B cell (primary cell): ENCODE results near the gene MS4A7. TPM values are rescaled to one million over a fixed set of nuclear protein-coding genes. Genes with fewer than 3 reads are reported as not detected.

Experiments
- ATAC-seq: fragments of 200-7000 bp; cut with Tn5 transposase; one replicate; pipeline ENCODE4 v1.10.0; 2021; ENCODE audit warnings: low read depth, mild to moderate bottlenecking, moderate number of reproducible peaks, moderate library complexity
- CTCF ChIA-PET: fragments of 350-600 bp; sonication (Branson Sonifier 250); formaldehyde crosslinking; loops from one replicate; lab custom pipeline; 2021; ENCODE audit warnings: antibody characterized with exemption, inconsistent platforms; lab: Charles Lee
- POLR2A ChIA-PET: fragments of 350-600 bp; sonication (Branson Sonifier 250); formaldehyde crosslinking; loops from one replicate; lab custom pipeline; 2021; ENCODE audit warnings: antibody characterized with exemption; lab: Charles Lee
- DNase-seq: peaks from one replicate; pipeline ENCODE4 v3.0.0; 2013
- H2AFZ ChIP-seq: 2 replicates; pipeline ENCODE4 v1.6.1; 2012; ENCODE audit warnings: mild to moderate bottlenecking, low read depth, low read length; ENCODE audit not compliant: insufficient read depth, poor library complexity, severe bottlenecking
- H3K27ac ChIP-seq, 2 donors: 1 replicate in 1 of 2; 2 replicates in 1 of 2; pipeline ENCODE4 v1.5.1; 2012 to 2013; ENCODE audit warnings: low read length in 2 of 2, mild to moderate bottlenecking in 2 of 2, moderate library complexity in 1 of 2
- H3K27me3 ChIP-seq, 4 experiments: fragments of 200-600 bp in 1 of 4; sonication (generic) in 1 of 4; replicated peaks in 1 of 4; 1 replicate in 2 of 4; 2 replicates in 2 of 4; pipeline versions ENCODE4 v1.6.1 to v1.7.0; 2013 to 2016; ENCODE audit warnings: low read length in 3 of 4, mild to moderate bottlenecking in 2 of 4, mixed read lengths in 1 of 4, moderate library complexity in 1 of 4; ENCODE audit not compliant: insufficient read depth in 4 of 4, control insufficient read depth in 3 of 4; ENCODE audit errors: control extremely low read depth in 1 of 4
- H3K36me3 ChIP-seq, 2 experiments: replicated peaks in 1 of 2; 1 replicate in 1 of 2; 2 replicates in 1 of 2; pipeline versions ENCODE4 v1.6.1 to v1.7.1; 2013; ENCODE audit warnings: low read length in 1 of 2; ENCODE audit not compliant: insufficient read depth in 2 of 2, control insufficient read depth in 1 of 2; ENCODE audit errors: control extremely low read depth in 1 of 2, extremely low read depth in 1 of 2
- H3K4me1 ChIP-seq, 2 donors: fragments of 200-600 bp in 1 of 2; sonication (generic) in 1 of 2; 1 replicate in 1 of 2; 2 replicates in 1 of 2; pipeline versions ENCODE4 v1.5.1 to v1.6.1; 2013 to 2017; ENCODE audit warnings: low read length in 2 of 2; ENCODE audit not compliant: control insufficient read depth in 2 of 2, insufficient read depth in 2 of 2
- H3K4me2 ChIP-seq: replicated peaks from 2 replicates; pipeline ENCODE3; 2012; ENCODE audit warnings: mild to moderate bottlenecking, low read depth, low read length; ENCODE audit not compliant: poor library complexity, severe bottlenecking
- H3K4me3 ChIP-seq, 5 experiments: fragments of 200-600 bp in 1 of 5; sonication (generic) in 1 of 5; 1 replicate in 3 of 5; 2 replicates in 2 of 5; pipeline versions ENCODE4 v1.5.1 to v1.7.0; 2011 to 2016; ENCODE audit warnings: low read length in 4 of 5, mild to moderate bottlenecking in 4 of 5, low read depth in 2 of 5, control low read depth in 1 of 5, moderate library complexity in 1 of 5; ENCODE audit not compliant: insufficient read depth in 1 of 5; ENCODE audit errors: control extremely low read depth in 1 of 5, extremely low read depth in 1 of 5
- H3K79me2 ChIP-seq: fragments of 200-600 bp; sonication (generic); one replicate; pipeline ENCODE4 v1.6.0; 2016; ENCODE audit warnings: low read length; ENCODE audit not compliant: control insufficient read depth, insufficient read depth
- H3K9ac ChIP-seq: fragments of 200-600 bp; sonication (generic); 2 replicates; pipeline ENCODE4 v1.6.1; 2017; ENCODE audit warnings: mild to moderate bottlenecking, low read length, moderate library complexity
- H3K9me3 ChIP-seq, 3 donors: one replicate each; pipeline versions ENCODE4 v1.6.1 to v1.7.1; 2013; ENCODE audit warnings: low read length in 2 of 3; ENCODE audit not compliant: control insufficient read depth in 2 of 3, insufficient read depth in 1 of 3; ENCODE audit errors: control extremely low read depth in 1 of 3
- H4K20me1 ChIP-seq: 2 replicates; pipeline ENCODE4 v1.6.0; 2012; ENCODE audit warnings: mild to moderate bottlenecking, low read length; ENCODE audit not compliant: insufficient read depth, control insufficient read depth, poor library complexity, severe bottlenecking
- H3K27ac Mint-ChIP-seq: one replicate; pipeline ENCODE4 v1.8.0; 2021; ENCODE audit warnings: mixed read lengths
- H3K27me3 Mint-ChIP-seq: one replicate; pipeline ENCODE4 v1.8.0; 2021; ENCODE audit warnings: mixed read lengths
- H3K4me1 Mint-ChIP-seq: one replicate; pipeline ENCODE4 v1.8.0; 2021; ENCODE audit warnings: mixed read lengths
- H3K4me3 Mint-ChIP-seq: one replicate; pipeline ENCODE4 v1.8.0; 2021; ENCODE audit warnings: mixed read lengths
- H3K9me3 Mint-ChIP-seq: one replicate; pipeline ENCODE4 v1.8.0; 2022; ENCODE audit warnings: mixed read lengths; ENCODE audit not compliant: insufficient read depth
- CTCF ChIP-seq: fragments of 200-600 bp; IDR thresholded peaks from one replicate; pipeline ENCODE4 v1.8.0; 2022; ENCODE audit warnings: antibody characterized with exemption, mild to moderate bottlenecking
- EZH2 ChIP-seq: IDR thresholded peaks from 2 replicates; pipeline ENCODE4 v1.6.1; 2012; ENCODE audit warnings: borderline replicate concordance, low read depth, mild to moderate bottlenecking, moderate library complexity, low read length; ENCODE audit not compliant: insufficient read depth, poor library complexity, severe bottlenecking
- WGBS: methylation state at CpG from one replicate; pipeline ENCODE4 v1.1.5; 2013; ENCODE audit warnings: missing lambda C conversion rate; ENCODE audit not compliant: insufficient coverage; 5-methylcytosine and 5-hydroxymethylcytosine counted together
- intact Hi-C: fragments of 100-400 bp; cut with micrococcal nuclease; formaldehyde crosslinking; loops from one replicate; pipeline ENCODE4 v1.10.0; 2022
- polyA minus RNA-seq: library from RNA; depleted of rRNA, polyadenylated mRNA; stranded (reverse); fragments of >200 nt; gene quantifications from 2 replicates; pipeline ENCODE4 v1.2.3, GENCODE V29; 2012
- polyA plus RNA-seq: library from polyadenylated mRNA; depleted of rRNA; stranded (reverse); fragments of >200 nt; gene quantifications from 2 replicates; pipeline ENCODE4 v1.2.3, GENCODE V29; 2012
- total RNA-seq, 2 donors: library from RNA; stranded (reverse); fragments of 120-200 nt in 1 of 2; gene quantifications; 1 replicate in 1 of 2; 2 replicates in 1 of 2; pipeline versions ENCODE4 v1.2.3 to v1.2.4, GENCODE V29; 2013 to 2022

The MS4A7 gene, protein sequence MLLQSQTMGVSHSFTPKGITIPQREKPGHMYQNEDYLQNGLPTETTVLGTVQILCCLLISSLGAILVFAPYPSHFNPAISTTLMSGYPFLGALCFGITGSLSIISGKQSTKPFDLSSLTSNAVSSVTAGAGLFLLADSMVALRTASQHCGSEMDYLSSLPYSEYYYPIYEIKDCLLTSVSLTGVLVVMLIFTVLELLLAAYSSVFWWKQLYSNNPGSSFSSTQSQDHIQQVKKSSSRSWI
- total RNA-seq = 27.2 and 29.1 TPM in 2 replicates
- total RNA-seq (2013) = 22.5 TPM
- polyA plus RNA-seq = 10.6 and 16.8 TPM in 2 replicates
- polyA minus RNA-seq = 14.9 and 21.8 TPM in 2 replicates

DNA sequence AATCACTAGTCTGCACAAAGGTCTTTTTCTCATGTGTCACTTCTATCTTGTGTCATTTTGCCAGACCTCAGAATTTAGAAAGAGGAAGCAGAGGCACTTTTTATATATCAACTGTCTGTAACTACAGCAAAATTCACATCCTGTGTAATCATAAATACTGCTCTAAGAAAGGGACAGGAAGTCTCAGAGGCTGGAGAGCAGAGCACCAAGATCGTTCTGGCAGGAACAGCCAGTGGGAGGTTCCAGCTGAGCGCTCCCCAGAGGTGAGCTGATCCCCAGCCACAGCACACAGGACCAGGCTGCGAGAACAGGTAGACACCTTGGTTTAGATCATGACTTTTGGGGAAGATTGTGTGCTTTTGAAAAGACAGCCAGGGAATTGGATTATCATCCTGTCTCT is at the start of gene MS4A7:
Gene MS4A7, plus strand, starts transcription at position 179 of the 400 bp plus-strand sequence. CDS start 4,610 bp downstream, outside the sequence.
- ATAC-seq (peak; percentile 81), DNase-seq (peak; percentile 87)
- Mint-ChIP-seq H3K9me3 (no peaks in the 10 kb centered on the region), H3K27me3 (no peaks in the 10 kb centered on the region), H3K27ac (peak within 1 kb of the TSS; percentile 95), H3K4me1 (peaks cover 73% of the 10 kb centered on the region), H3K4me3 (peak within 1 kb of the TSS; percentile 85)
- ChIA-PET POLR2A (interaction anchor here (0.6 to 1.7 kb wide), 5 partner anchors 11 to 79 kb away, joined by 3 to 12 read pairs (median 5); partner anchors contain the start of gene MS4A1), CTCF (interaction anchor here (1.0 to 2.9 kb wide), 8 partner anchors 9 to 99 kb away, joined by 3 to 23 read pairs (median 8); no protein-coding TSS in a partner anchor)
- H3K4me1 ChIP-seq = peaks cover 67 to 73% of the 10 kb centered on the region in 2 donors
- H3K4me2 ChIP-seq = peak within 1 kb of the TSS; percentile 78
- H2AFZ ChIP-seq = peak within 1 kb of the TSS; percentile 24
- WGBS = 0% methylated on average over 2 of the region's 3 CpGs
- peak within 1 kb of the TSS; percentile 12 to 58 (median 32) for H3K4me3 ChIP-seq
- intact Hi-C loops = loop anchor here (1.0 to 2.0 kb wide), 5 partner anchors 11 to 77 kb away; partner anchors contain the start of genes MS4A1 and MS4A14
- H3K27me3 ChIP-seq = no peaks in the 10 kb centered on the region
- H3K79me2 ChIP-seq = peaks cover 64% of the 10 kb centered on the region
- H4K20me1 ChIP-seq = no peaks in the 10 kb centered on the region
- peak within 1 kb of the TSS; percentile 59 for H3K9ac ChIP-seq
- H3K27ac ChIP-seq = peak within 1 kb of the TSS; percentile 93 to 99
- peaks cover 0 to 3% (median 0%) of the 10 kb centered on the region in 3 donors for H3K9me3 ChIP-seq
- peaks cover 0 to 10% of the 10 kb centered on the region in 2 experiments for H3K36me3 ChIP-seq
- no peak for TF ChIP-seq CTCF
- TF ChIP-seq EZH2 = no peak

DNA sequence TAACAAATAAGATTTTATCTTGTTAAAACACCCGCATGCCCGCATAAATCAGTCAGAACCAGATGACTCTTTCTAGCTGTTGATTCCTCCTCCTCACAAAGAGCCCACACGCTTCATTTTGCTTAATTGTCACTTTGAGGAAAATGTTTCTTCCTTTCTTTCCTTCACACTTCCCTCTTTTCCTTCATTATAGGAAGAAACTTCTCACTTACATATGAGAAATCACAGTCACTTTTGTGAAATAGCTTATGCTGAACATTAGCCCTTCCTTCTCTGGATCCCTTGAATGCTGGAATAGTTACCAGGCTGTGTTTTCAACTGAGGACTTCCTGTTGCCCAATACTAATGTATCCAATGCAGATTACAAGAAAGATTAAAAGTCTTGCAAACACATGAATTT is 45.5 kb upstream of the MS4A7 start:
- no peak for DNase-seq
- H3K9me3 Mint-ChIP-seq = no peaks in the 10 kb centered on the region
- H3K4me3 ChIP-seq = no peak overlapping the region
- WGBS = 24% methylated on average over 3 of the region's 3 CpGs
- no peak overlapping the region for H3K9ac ChIP-seq
- H2AFZ ChIP-seq = no peak overlapping the region
- H3K36me3 ChIP-seq = no peaks in the 10 kb centered on the region
- no peaks in the 10 kb centered on the region for H3K27me3 Mint-ChIP-seq
- H3K27me3 ChIP-seq = no peaks in the 10 kb centered on the region
- TF ChIP-seq EZH2 (no peak), CTCF (no peak)
- H3K27ac ChIP-seq = no peak overlapping the region
- H4K20me1 ChIP-seq = no peaks in the 10 kb centered on the region
- H3K4me2 ChIP-seq = no peak overlapping the region
- ATAC-seq = no peak
- H3K9me3 ChIP-seq = no peaks in the 10 kb centered on the region
- H3K79me2 ChIP-seq = no peaks in the 10 kb centered on the region
- H3K4me1 ChIP-seq = peaks cover 9 to 12% of the 10 kb centered on the region in 2 donors
- H3K27ac Mint-ChIP-seq = no peak overlapping the region
- peaks cover 13% of the 10 kb centered on the region for H3K4me1 Mint-ChIP-seq
- intact Hi-C loops = no loop called here
- ChIA-PET POLR2A (no interaction called here), CTCF (interaction anchor here (0.8 to 5.9 kb wide), 16 partner anchors 10 to 294 kb away, joined by 3 to 100 read pairs (median 8); no protein-coding TSS in a partner anchor)
- H3K4me3 Mint-ChIP-seq = no peak overlapping the region
